Stomach (tissue), 9 donors: ENCODE measurements around the gene JAK2. TPM values are rescaled to one million over a fixed set of nuclear protein-coding genes. Genes with fewer than 3 reads are reported as not detected.

Experiments used
- DNase-seq, 2 donors: peaks; one replicate each; pipeline versions ENCODE4 v3.0.0 to v3.0.0-alpha.2; 2013 to 2019
- H3K27ac ChIP-seq, 5 donors: fragments of 200-600 bp in 4 of 5; sonication (generic) in 4 of 5; one replicate each; pipeline ENCODE4 v1.5.1; 2013 to 2019; ENCODE audit warnings: mild to moderate bottlenecking in 1 of 5, moderate library complexity in 1 of 5
- H3K27me3 ChIP-seq, 3 donors: fragments of 200-600 bp; sonication (generic); one replicate each; pipeline ENCODE4 v1.5.1; 2017 to 2019; ENCODE audit warnings: mixed run types in 1 of 3
- H3K36me3 ChIP-seq, 4 donors: fragments of 200-600 bp; sonication (generic); 1 replicate in 3 of 4; 2 replicates in 1 of 4; pipeline ENCODE4 v1.5.1; 2016 to 2019
- H3K4me1 ChIP-seq, 4 donors: fragments of 200-600 bp; sonication (generic); one replicate each; pipeline ENCODE4 v1.5.1; 2016 to 2019
- H3K4me3 ChIP-seq, 4 donors: fragments of 200-600 bp; sonication (generic) in 3 of 4; one replicate each; pipeline ENCODE4 v1.5.1; 2016 to 2019; ENCODE audit warnings: mild to moderate bottlenecking in 1 of 4
- H3K9me3 ChIP-seq, 4 donors: fragments of 200-600 bp; sonication (generic); one replicate each; pipeline ENCODE4 v1.5.1; 2016 to 2019
- CTCF ChIP-seq, 7 experiments: fragments of 450-650 bp in 4 of 7; fragments of 200-600 bp in 3 of 7; sonication (generic) in 3 of 7; IDR thresholded peaks; one replicate each; pipeline ENCODE4 v1.5.1; 2016 to 2019; ENCODE audit warnings: antibody characterized with exemption in 7 of 7, control low read depth in 2 of 7, mild to moderate bottlenecking in 1 of 7
- EP300 ChIP-seq: sonication (generic); formaldehyde crosslinking; IDR thresholded peaks from one replicate; pipeline ENCODE4 v1.6.1; 2017; ENCODE audit warnings: antibody characterized with exemption
- POLR2A ChIP-seq, 4 donors: fragments of 450-650 bp; IDR thresholded peaks; one replicate each; pipeline ENCODE4 v1.6.1; 2016; ENCODE audit warnings: antibody characterized with exemption in 4 of 4, control low read depth in 2 of 4, mild to moderate bottlenecking in 1 of 4, moderate library complexity in 1 of 4
- POLR2AphosphoS5 ChIP-seq, 3 donors: sonication (generic); formaldehyde crosslinking; IDR thresholded peaks; one replicate each; pipeline ENCODE4 v1.6.1; 2016; ENCODE audit warnings: antibody characterized with exemption in 3 of 3
- WGBS, 5 donors: extraction: QIAGEN DNeasy Blood & Tissue Kit in 3 of 5; methylation state at CpG; one replicate each; pipeline versions ENCODE4 v1.1.5 to v1.1.7; 2013 to 2018; 5-methylcytosine and 5-hydroxymethylcytosine counted together
- intact Hi-C: fragments of 100-400 bp; cut with DNase I; formaldehyde crosslinking; loops from one replicate; pipeline ENCODE4 v1.15.1; 2023; ENCODE audit warnings: low total_unique reads
- polyA plus RNA-seq, 3 donors: library from polyadenylated mRNA; stranded (reverse); fragments of 200-250 nt; gene quantifications; one replicate each; pipeline ENCODE4 v1.2.3, GENCODE V29; 2013
- total RNA-seq, 5 donors: library from RNA; depleted of rRNA; stranded (reverse); fragments of >200 nt; gene quantifications; one replicate each; pipeline versions ENCODE4 v1.1.0 to v1.2.3, GENCODE V29; 2014 to 2016
- donor health status: healthy with polysubstance abuse.
- donor health status: Bipolar disorder and iron deficiency.
- donor health status: healthy.

JAK2 gene
- total and polyA plus RNA-seq, 8 donors, result 3.9 to 58.6 (median 26.0) TPM

GRCh38 chr9:4985386-4986266 lies 554 bp downstream of the JAK2 start:
- intact Hi-C loops, result loop anchor here (10.0 kb wide), 2 partner anchors 191 to 221 kb away; partner anchors contain the start of gene RCL1
- Histone ChIP-seq H3K4me3 (peak overlapping the region; percentile 73 to 92 (median 86)), H3K27me3 (no peaks in the 10 kb centered on the region), H3K36me3 (peaks cover 0 to 6% (median 0%) of the 10 kb centered on the region in 4 donors), H3K4me1 (peaks cover 32 to 57% (median 49%) of the 10 kb centered on the region in 4 donors), H3K27ac (peak overlapping the region; percentile 97 to 99 (median 98)), H3K9me3 (no peaks in the 10 kb centered on the region)
- TF ChIP-seq POLR2AphosphoS5 (IDR thresholded peaks at IDR 0.05) (peak in 2 of 3 donors; percentile 36 to 41), EP300 (no peak)
- 0 to 1% (median 0%) methylated on average over 18 to 42 of the region's 42 CpGs for WGBS, 5 donors
- peak; percentile 43 to 72 for DNase-seq

GRCh38 chr9:4986296-4986695 lies 1.2 kb downstream of the JAK2 start:
- H3K4me3 ChIP-seq, result peak overlapping the region; percentile 73 to 92 (median 86)
- 0 to 4% (median 2%) methylated on average over 3 of the region's 3 CpGs for WGBS, 5 donors

DNA sequence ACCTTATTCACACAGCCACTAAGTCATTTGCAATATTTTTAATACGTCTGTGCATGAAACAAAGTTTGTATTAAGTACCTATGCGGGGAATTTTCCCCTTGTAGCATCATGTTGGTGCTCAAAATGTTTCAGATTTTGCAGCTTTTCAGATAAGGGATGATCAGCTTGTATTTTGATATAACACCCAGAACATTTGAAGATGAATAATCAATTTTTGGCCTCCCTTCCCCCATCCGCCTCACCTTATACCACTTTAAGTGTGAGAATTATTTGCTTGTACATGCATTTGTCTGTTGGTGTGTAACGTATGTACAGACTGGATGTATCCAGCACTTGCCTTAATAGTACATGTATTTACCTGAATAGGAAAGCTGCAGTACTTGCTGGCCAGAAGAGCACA lies 1.7 kb downstream of the JAK2 start:
- Histone ChIP-seq H3K4me3 (peak overlapping the region; percentile 73 to 92 (median 86)), H3K27ac (peak overlapping the region in 2 of 5 donors; percentile 99)

More at GRCh38 chr9:4986296-4986695, 1.2 kb downstream of the JAK2 start:
- TF ChIP-seq CTCF (IDR thresholded peaks at IDR 0.05), result no peak
- no peak for TF ChIP-seq POLR2A (IDR thresholded peaks at IDR 0.05)
- TF ChIP-seq POLR2AphosphoS5 (IDR thresholded peaks at IDR 0.05), result no peak
- TF ChIP-seq EP300, result no peak
- Histone ChIP-seq H3K27ac (peak overlapping the region in 4 of 5 donors; percentile 98 to 99 (median 98)), H3K36me3 (peaks cover 0 to 11% (median 0%) of the 10 kb centered on the region in 4 donors), H3K9me3 (no peaks in the 10 kb centered on the region), H3K27me3 (no peaks in the 10 kb centered on the region), H3K4me1 (peaks cover 32 to 63% (median 53%) of the 10 kb centered on the region in 4 donors)
- peak in 1 of 2 donors; percentile 40 for DNase-seq
- intact Hi-C loops, result loop anchor here (10.0 kb wide), 2 partner anchors 191 to 221 kb away; partner anchors contain the start of gene RCL1

GRCh38 chr9:4987961-4988421 lies 2.9 kb downstream of the JAK2 start:
- Histone ChIP-seq H3K4me3 (peak overlapping the region in 3 of 4 donors; percentile 28 to 84 (median 73)), H3K27me3 (no peaks in the 10 kb centered on the region), H3K9me3 (peaks cover 0 to 5% (median 0%) of the 10 kb centered on the region in 4 donors), H3K36me3 (peaks cover 0 to 28% (median 14%) of the 10 kb centered on the region in 4 donors), H3K27ac (peak overlapping the region in 3 of 5 donors; percentile 20 to 33 (median 23)), H3K4me1 (peaks cover 32 to 68% (median 54%) of the 10 kb centered on the region in 4 donors)
- intact Hi-C loops, result loop anchor here (10.0 kb wide), 2 partner anchors 193 to 223 kb away; partner anchors contain the start of gene RCL1
- 10 to 27% (median 20%) methylated on average over 2 of the region's 2 CpGs for WGBS, 5 donors
- DNase-seq, result peak; percentile 35 to 85
- TF ChIP-seq CTCF (IDR thresholded peaks at IDR 0.05) (peak in 5 of 7 experiments; percentile 56 to 80 (median 73)), EP300 (no peak), POLR2A (IDR thresholded peaks at IDR 0.05) (no peak)

More for the DNA sequence above, 1.7 kb downstream of the JAK2 start:
- no peak for TF ChIP-seq POLR2A (IDR thresholded peaks at IDR 0.05)
- no peak for TF ChIP-seq POLR2AphosphoS5 (IDR thresholded peaks at IDR 0.05)
- no peak for TF ChIP-seq EP300
- no peak for TF ChIP-seq CTCF (IDR thresholded peaks at IDR 0.05)
- H3K36me3 ChIP-seq, result peaks cover 0 to 16% (median 2%) of the 10 kb centered on the region in 4 donors
- H3K9me3 ChIP-seq, result no peaks in the 10 kb centered on the region
- intact Hi-C loops, result loop anchor here (10.0 kb wide), 2 partner anchors 192 to 222 kb away; partner anchors contain the start of gene RCL1
- DNase-seq, result no peak
- H3K27me3 ChIP-seq, result no peaks in the 10 kb centered on the region
- peaks cover 32 to 67% (median 54%) of the 10 kb centered on the region in 4 donors for H3K4me1 ChIP-seq
- WGBS, 5 donors, result 64 to 73% (median 70%) methylated on average over 4 of the region's 4 CpGs
